ENCODE data around the gene MYRF. TPM values are rescaled to one million over a fixed set of nuclear protein-coding genes. Genes with fewer than 3 reads are reported as not detected.

MYRF gene
- total RNA-seq (ENCODE audit: low replicate concordance): 29.6 and 62.1 TPM in 2 replicates
- long read RNA-seq, partial matches to known transcripts: 6 of 13 reads
- long read RNA-seq, other reads (novel, unspliced or antisense): 7 of 13 reads

- peaks cover 19% of the 10 kb centered on the region for H3K4me1 Mint-ChIP-seq (ENCODE audit: unreplicated experiment)
- peak within 1 kb of the TSS; percentile 41 for H3K27ac Mint-ChIP-seq
- peaks cover 18% of the 10 kb centered on the region for H3K27me3 Mint-ChIP-seq
- no peaks in the 10 kb centered on the region for H3K36me3 Mint-ChIP-seq
- TF ChIP-seq, protein P1, sequence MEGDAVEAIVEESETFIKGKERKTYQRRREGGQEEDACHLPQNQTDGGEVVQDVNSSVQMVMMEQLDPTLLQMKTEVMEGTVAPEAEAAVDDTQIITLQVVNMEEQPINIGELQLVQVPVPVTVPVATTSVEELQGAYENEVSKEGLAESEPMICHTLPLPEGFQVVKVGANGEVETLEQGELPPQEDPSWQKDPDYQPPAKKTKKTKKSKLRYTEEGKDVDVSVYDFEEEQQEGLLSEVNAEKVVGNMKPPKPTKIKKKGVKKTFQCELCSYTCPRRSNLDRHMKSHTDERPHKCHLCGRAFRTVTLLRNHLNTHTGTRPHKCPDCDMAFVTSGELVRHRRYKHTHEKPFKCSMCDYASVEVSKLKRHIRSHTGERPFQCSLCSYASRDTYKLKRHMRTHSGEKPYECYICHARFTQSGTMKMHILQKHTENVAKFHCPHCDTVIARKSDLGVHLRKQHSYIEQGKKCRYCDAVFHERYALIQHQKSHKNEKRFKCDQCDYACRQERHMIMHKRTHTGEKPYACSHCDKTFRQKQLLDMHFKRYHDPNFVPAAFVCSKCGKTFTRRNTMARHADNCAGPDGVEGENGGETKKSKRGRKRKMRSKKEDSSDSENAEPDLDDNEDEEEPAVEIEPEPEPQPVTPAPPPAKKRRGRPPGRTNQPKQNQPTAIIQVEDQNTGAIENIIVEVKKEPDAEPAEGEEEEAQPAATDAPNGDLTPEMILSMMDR (conservative IDR thresholded peaks at IDR 0.05): peak; percentile 67
- H3K9me3 Mint-ChIP-seq: no peaks in the 10 kb centered on the region
- peak within 1 kb of the TSS; percentile 88 for H3K4me3 Mint-ChIP-seq
- DNase-seq (ENCODE audit: extremely low spot score, unreplicated experiment): peak; percentile 84
Observed at GRCh38 chr11:61752117-61752924, at the start of gene MYRF. Gene MYRF (plus strand): TSS chr11:61752636. CDS start chr11:61752745, 109 bp downstream.

DNA sequence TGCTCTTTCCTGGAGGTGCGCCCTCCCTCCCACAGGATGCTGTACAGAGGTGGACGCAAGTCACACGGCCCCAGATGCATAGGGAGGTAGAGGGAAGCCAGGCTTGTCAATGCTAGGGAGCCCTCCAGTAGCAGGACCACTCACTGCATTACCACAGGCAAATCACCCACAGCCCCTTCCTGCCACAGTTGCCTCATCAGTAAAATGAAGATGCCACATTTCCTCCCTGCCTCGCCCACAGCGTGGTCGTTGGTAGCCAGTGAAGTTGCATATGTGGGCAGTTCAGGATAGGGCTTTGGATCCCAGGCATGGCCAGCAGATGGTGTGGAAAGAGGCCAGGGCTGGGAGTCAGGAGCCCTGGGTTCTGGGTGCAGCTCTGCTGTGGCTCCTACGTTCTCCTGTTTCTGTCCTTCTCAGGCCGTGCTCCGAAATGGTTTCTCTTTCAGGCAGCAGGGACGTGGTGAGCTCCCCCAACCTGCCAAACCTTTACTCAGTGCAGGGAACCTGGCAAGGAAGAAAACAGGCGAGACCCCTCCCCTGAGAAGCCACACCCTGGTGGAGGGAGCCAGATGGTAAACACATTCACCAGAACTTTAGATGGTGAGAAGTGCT is 49.6 kb upstream of the MYRF start:
- H3K9me3 Mint-ChIP-seq: no peaks in the 10 kb centered on the region
- H3K4me1 Mint-ChIP-seq (ENCODE audit: unreplicated experiment): peaks cover 16% of the 10 kb centered on the region
- no peaks in the 10 kb centered on the region for H3K27me3 Mint-ChIP-seq
- DNase-seq (ENCODE audit: extremely low spot score, unreplicated experiment): no peak
- TF ChIP-seq, protein P1 (conservative IDR thresholded peaks at IDR 0.05): no peak
- no peak overlapping the region for H3K27ac Mint-ChIP-seq
- no peak overlapping the region for H3K4me3 Mint-ChIP-seq
- no peaks in the 10 kb centered on the region for H3K36me3 Mint-ChIP-seq

GRCh38 chr11:61704838-61705237 is 47.6 kb upstream of the MYRF start:
- no peaks in the 10 kb centered on the region for H3K27me3 Mint-ChIP-seq
- no peak overlapping the region for H3K4me3 Mint-ChIP-seq
- peaks cover 12% of the 10 kb centered on the region for H3K4me1 Mint-ChIP-seq (ENCODE audit: unreplicated experiment)
- TF ChIP-seq, protein P1 (conservative IDR thresholded peaks at IDR 0.05): no peak
- H3K27ac Mint-ChIP-seq: no peak overlapping the region
- no peaks in the 10 kb centered on the region for H3K36me3 Mint-ChIP-seq
- DNase-seq (ENCODE audit: extremely low spot score, unreplicated experiment): no peak
- no peaks in the 10 kb centered on the region for H3K9me3 Mint-ChIP-seq

- TF ChIP-seq, protein P1 (conservative IDR thresholded peaks at IDR 0.05): no peak
- no peaks in the 10 kb centered on the region for H3K27me3 Mint-ChIP-seq
- no peaks in the 10 kb centered on the region for H3K36me3 Mint-ChIP-seq
- H3K27ac Mint-ChIP-seq: no peak overlapping the region
- no peaks in the 10 kb centered on the region for H3K9me3 Mint-ChIP-seq
- DNase-seq (ENCODE audit: extremely low spot score, unreplicated experiment): no peak
- peaks cover 10% of the 10 kb centered on the region for H3K4me1 Mint-ChIP-seq (ENCODE audit: unreplicated experiment)
- no peak overlapping the region for H3K4me3 Mint-ChIP-seq
Observed at GRCh38 chr11:61706452-61707400, 45.7 kb upstream of the MYRF start.

DNA sequence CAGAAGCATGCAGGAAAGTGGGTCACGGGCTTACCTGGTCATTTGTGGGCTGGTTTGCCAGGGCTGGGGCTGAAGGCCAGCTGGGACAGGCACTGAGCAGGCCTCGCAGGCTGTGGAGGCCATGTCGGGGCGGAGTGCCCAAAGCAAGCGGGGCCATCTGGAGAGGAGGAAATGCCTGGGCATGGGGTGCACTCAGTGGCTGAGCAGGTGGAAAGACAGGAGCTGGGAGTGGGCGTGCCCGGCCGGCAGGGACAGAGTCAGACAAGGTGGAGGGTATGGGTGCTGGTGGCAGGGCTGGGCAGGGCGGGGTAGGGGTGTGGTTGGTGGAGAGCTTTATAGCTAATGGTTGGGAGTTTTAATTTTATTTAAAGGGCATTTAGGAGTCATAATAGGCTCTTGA is 44.9 kb upstream of the MYRF start:
- Mint-ChIP-seq H3K4me3 (no peak overlapping the region), H3K27me3 (no peaks in the 10 kb centered on the region), H3K4me1 (ENCODE audit: unreplicated experiment) (peaks cover 11% of the 10 kb centered on the region), H3K9me3 (no peaks in the 10 kb centered on the region), H3K27ac (no peak overlapping the region), H3K36me3 (no peaks in the 10 kb centered on the region)
- TF ChIP-seq, protein P1 (conservative IDR thresholded peaks at IDR 0.05): no peak
- DNase-seq (ENCODE audit: extremely low spot score, unreplicated experiment): no peak

Measured in type B pancreatic cell (in vitro differentiated cells).